ENCODE results near the gene LILRB2. TPM values are rescaled to one million over a fixed set of nuclear protein-coding genes. Genes with fewer than 3 reads are reported as not detected.

The LILRB2 gene
- not detected in 2 replicates for total RNA-seq

GRCh38 chr19:54281007-54281728 is at the start of gene LILRB2:
Gene LILRB2, minus strand, starts transcription at chr19:54281110. Its CDS starts 614 bp downstream, at chr19:54280496.

GRCh38 chr19:54312436-54313377 is 31.8 kb upstream of the LILRB2 start, which contains the start of gene LILRA5:
Gene LILRA5, minus strand, starts transcription at chr19:54313166. Its CDS starts 147 bp downstream, at chr19:54313019.

GRCh38 chr19:54257116-54257480 is 23.8 kb downstream of the LILRB2 start, which contains the start of gene LILRB5:
Gene LILRB5, minus strand, starts transcription at chr19:54257273. Its CDS starts 80 bp downstream, at chr19:54257193.

GRCh38 chr19:54242646-54243045 is 38.3 kb downstream of the LILRB2 start, which contains the start of gene LILRA6:
Gene LILRA6, minus strand, starts transcription at chr19:54242790.

Other genes starting within 250 kb of the LILRB2 start
- gene VSTM1, start 217.2 kb downstream of the LILRB2 start, total RNA-seq, result not detected in 2 replicates
- not detected in 2 replicates for gene TARM1, start 199.7 kb downstream of the LILRB2 start, total RNA-seq
- not detected in 2 replicates for gene OSCAR, start 180.3 kb downstream of the LILRB2 start, total RNA-seq
- 9.4 and 18.2 TPM in 2 replicates for gene NDUFA3, start 178.3 kb downstream of the LILRB2 start, total RNA-seq
- 36.6 and 40.0 TPM in 2 replicates for gene TFPT, start 165.5 kb downstream of the LILRB2 start, total RNA-seq
- 75.7 and 92.9 TPM in 2 replicates for gene PRPF31, start 165.4 kb downstream of the LILRB2 start, total RNA-seq
- gene CNOT3, start 143.3 kb downstream of the LILRB2 start, total RNA-seq, result 9.1 and 9.3 TPM in 2 replicates
- gene LENG1, start 121.4 kb downstream of the LILRB2 start, total RNA-seq, result 7.8 and 12.2 TPM in 2 replicates
- 0.32 TPM in 1 of 2 replicates, not detected in the other for gene TMC4, start 108.0 kb downstream of the LILRB2 start, total RNA-seq
- gene MBOAT7, start 91.5 kb downstream of the LILRB2 start, total RNA-seq, result 45.1 and 83.9 TPM in 2 replicates
- gene TSEN34, start 89.8 kb downstream of the LILRB2 start, total RNA-seq, result 60.0 and 74.1 TPM in 2 replicates
- 2,242 and 2,420 TPM in 2 replicates for gene RPS9, start 80.3 kb downstream of the LILRB2 start, total RNA-seq
- not detected in 2 replicates for gene LILRB3, start 58.1 kb downstream of the LILRB2 start, total RNA-seq
- gene LILRA6, start 38.3 kb downstream of the LILRB2 start, total RNA-seq, result under 0.01 TPM in 1 of 2 replicates, not detected in the other
- gene LILRB5, start 23.8 kb downstream of the LILRB2 start, total RNA-seq, result not detected in 2 replicates
- gene LILRA5, start 32.1 kb upstream of the LILRB2 start, total RNA-seq, result not detected in 2 replicates
- gene LILRA4, start 58.1 kb upstream of the LILRB2 start, total RNA-seq, result not detected in 2 replicates
- gene LAIR1, start 83.8 kb upstream of the LILRB2 start, total RNA-seq, result not detected in 2 replicates
- not detected in 2 replicates for gene TTYH1, start 134.4 kb upstream of the LILRB2 start, total RNA-seq
- gene LENG8, start 168.1 kb upstream of the LILRB2 start, total RNA-seq, result 14.3 and 34.3 TPM in 2 replicates
- gene LENG9, start 182.7 kb upstream of the LILRB2 start, total RNA-seq, result 5.6 and 7.5 TPM in 2 replicates
- gene CDC42EP5, start 192.2 kb upstream of the LILRB2 start, total RNA-seq, result 29.6 and 40.3 TPM in 2 replicates
- not detected in 2 replicates for gene LAIR2, start 221.7 kb upstream of the LILRB2 start, total RNA-seq

All from epithelial cell of umbilical artery (primary cell).